Ovary (tissue), 9 donors: ENCODE results near the gene FIGN. TPM values are rescaled to one million over a fixed set of nuclear protein-coding genes. Genes with fewer than 3 reads are reported as not detected.

Experiments used
- DNase-seq, 5 donors: peaks; one replicate each; pipeline ENCODE4 v3.0.0-alpha.2; 2019 to 2020
- H3K27ac ChIP-seq, 2 donors: fragments of 200-600 bp; one replicate each; pipeline versions ENCODE4 v1.5.1 to v1.8.0; 2019 to 2022
- H3K27me3 ChIP-seq: fragments of 200-600 bp; one replicate; pipeline ENCODE4 v1.8.0; 2022
- H3K36me3 ChIP-seq: fragments of 200-600 bp; sonication (generic); one replicate; pipeline ENCODE4 v1.5.1; 2019
- H3K4me1 ChIP-seq: one replicate; pipeline ENCODE4 v1.8.1; 2013; ENCODE audit warnings: mild to moderate bottlenecking, moderate library complexity; ENCODE audit not compliant: insufficient read depth
- H3K4me3 ChIP-seq: fragments of 200-600 bp; sonication (generic); one replicate; pipeline ENCODE4 v1.5.1; 2017
- H3K9me3 ChIP-seq, 2 donors: fragments of 200-600 bp in 1 of 2; sonication (generic) in 1 of 2; one replicate each; pipeline versions ENCODE4 v1.5.1 to v1.8.1; 2013 to 2019; ENCODE audit warnings: mild to moderate bottlenecking in 1 of 2, moderate library complexity in 1 of 2
- EP300 ChIP-seq: sonication (generic); formaldehyde crosslinking; IDR thresholded peaks from one replicate; pipeline ENCODE4 v1.6.1; 2017; ENCODE audit warnings: antibody characterized with exemption
- POLR2A ChIP-seq: fragments of 450-650 bp; IDR thresholded peaks from one replicate; pipeline ENCODE4 v1.6.1; 2017; ENCODE audit warnings: antibody characterized with exemption, mild to moderate bottlenecking, moderate library complexity
- WGBS, 3 donors: extraction: QIAGEN DNeasy Blood & Tissue Kit in 1 of 3; methylation state at CpG; one replicate each; pipeline versions ENCODE4 v1.1.5 to v1.1.7; 2013 to 2017; 5-methylcytosine and 5-hydroxymethylcytosine counted together
- intact Hi-C, 4 donors: fragments of 100-400 bp; cut with DNase I; formaldehyde crosslinking; loops; one replicate each; pipeline versions ENCODE4 v1.11.0 to v1.15.1; 2022 to 2023
- polyA plus RNA-seq, 2 donors: library from polyadenylated mRNA; stranded (reverse); fragments of 200-250 nt in 1 of 2; fragments of 350-450 nt in 1 of 2; fragmentation: Illumina TruSeq in 1 of 2; extraction: RNeasy Lipid Tissue Mini Kit (QIAGEN cat#74804) in 1 of 2; gene quantifications; one replicate each; pipeline ENCODE4 v1.2.3, GENCODE V29; 2013 to 2014
- total RNA-seq, 7 donors: library from RNA; depleted of rRNA in 2 of 7; stranded (reverse); fragments of >200 nt in 2 of 7; fragmentation: NEBNext Ultra II Directional in 3 of 7; extraction: Animal tissue kit (Norgen Biotek cat#: 25700) in 3 of 7; gene quantifications; one replicate each; pipeline versions ENCODE4 v1.1.0 to v1.2.4, GENCODE V29; 2016 to 2023
- TF ChIP-seq, protein P1 (sequence below), 3 donors: fragments of 450-650 bp in 2 of 3; fragments of 200-600 bp in 1 of 3; IDR thresholded peaks; one replicate each; pipeline versions ENCODE4 v1.5.1 to v1.8.0; 2016 to 2022; ENCODE audit warnings: antibody characterized with exemption in 3 of 3, mild to moderate bottlenecking in 1 of 3
- donor health status: DM: no; HTN: no; CAD: no; lungs with moderate emphysema.
- donor health status: DM: no; HTN: no; CAD: no.
- donor health status: Bipolar disorder and iron deficiency.
- donor health status: DM: yes; HTN: yes; CAD: no.
- donor health status: DM: no; HTN: no; CAD: no.
- donor health status: DM: yes; HTN: yes; CAD: no.

Gene FIGN
- total and polyA plus RNA-seq, 9 donors, result 2.4 to 15.5 (median 8.9) TPM

DNA sequence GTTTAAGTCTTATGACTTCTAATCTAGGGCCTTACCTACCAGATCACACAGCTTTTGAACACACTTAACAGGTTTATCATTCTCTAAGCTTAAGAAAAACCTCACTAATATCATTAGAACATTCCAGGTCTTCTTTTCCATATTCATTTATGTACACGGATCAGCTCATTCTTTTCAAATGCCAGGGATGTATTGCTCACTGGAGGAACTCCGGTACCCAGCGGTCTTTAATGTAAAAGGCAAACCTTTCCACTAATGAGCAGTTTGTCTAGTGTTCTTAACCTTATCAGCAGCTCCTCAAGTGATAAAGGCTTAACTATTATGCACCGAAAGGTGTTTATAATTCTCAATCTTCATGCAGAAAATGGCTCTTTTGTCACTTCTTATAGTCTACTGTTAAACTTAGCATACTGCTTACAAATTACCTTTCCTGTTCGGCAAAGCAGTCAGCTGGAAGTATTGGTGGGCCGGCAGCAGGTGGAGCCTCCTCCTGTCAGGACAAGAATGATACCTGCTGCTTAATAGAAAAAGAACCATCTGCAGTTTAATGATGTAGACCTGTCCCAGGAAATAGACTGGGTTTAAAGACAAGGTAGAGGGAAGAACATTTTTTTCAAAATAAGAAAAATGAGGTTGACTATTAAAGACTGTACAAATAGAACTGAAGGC, 142.7 kb downstream of the FIGN start:
- no peak for DNase-seq
- Histone ChIP-seq H3K27me3 (no peaks in the 10 kb centered on the region), H3K4me1 (peaks cover 2% of the 10 kb centered on the region), H3K4me3 (no peak overlapping the region), H3K27ac (no peak overlapping the region), H3K36me3 (no peaks in the 10 kb centered on the region), H3K9me3 (no peaks in the 10 kb centered on the region)
- intact Hi-C loops, result no loop called here
- 77 to 84% (median 78%) methylated on average over 6 of the region's 6 CpGs for WGBS, 3 donors
- TF ChIP-seq EP300 (no peak), POLR2A (no peak)
- TF ChIP-seq, protein P1, sequence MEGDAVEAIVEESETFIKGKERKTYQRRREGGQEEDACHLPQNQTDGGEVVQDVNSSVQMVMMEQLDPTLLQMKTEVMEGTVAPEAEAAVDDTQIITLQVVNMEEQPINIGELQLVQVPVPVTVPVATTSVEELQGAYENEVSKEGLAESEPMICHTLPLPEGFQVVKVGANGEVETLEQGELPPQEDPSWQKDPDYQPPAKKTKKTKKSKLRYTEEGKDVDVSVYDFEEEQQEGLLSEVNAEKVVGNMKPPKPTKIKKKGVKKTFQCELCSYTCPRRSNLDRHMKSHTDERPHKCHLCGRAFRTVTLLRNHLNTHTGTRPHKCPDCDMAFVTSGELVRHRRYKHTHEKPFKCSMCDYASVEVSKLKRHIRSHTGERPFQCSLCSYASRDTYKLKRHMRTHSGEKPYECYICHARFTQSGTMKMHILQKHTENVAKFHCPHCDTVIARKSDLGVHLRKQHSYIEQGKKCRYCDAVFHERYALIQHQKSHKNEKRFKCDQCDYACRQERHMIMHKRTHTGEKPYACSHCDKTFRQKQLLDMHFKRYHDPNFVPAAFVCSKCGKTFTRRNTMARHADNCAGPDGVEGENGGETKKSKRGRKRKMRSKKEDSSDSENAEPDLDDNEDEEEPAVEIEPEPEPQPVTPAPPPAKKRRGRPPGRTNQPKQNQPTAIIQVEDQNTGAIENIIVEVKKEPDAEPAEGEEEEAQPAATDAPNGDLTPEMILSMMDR (IDR thresholded peaks at IDR 0.05), result no peak

DNA sequence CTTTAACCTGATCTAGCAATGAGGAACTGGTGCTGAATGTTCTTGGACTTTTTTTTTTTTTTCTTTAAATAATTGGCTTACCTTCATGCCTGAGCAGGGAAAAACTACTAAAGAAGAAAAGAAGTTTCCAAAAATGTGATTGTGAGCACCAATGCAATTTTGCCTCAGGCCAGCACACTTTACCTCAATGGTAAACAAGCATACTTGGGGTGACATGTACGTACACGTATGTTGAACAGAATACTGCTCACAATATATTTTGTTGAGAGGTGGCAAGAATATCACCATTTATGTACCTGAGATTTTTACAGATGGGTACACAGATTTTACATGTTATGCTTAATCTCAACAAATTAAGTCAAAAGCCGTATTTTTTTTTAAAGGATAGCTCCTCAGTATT, 144.3 kb downstream of the FIGN start:
- DNase-seq, result no peak
- 91 to 96% (median 94%) methylated on average over 3 of the region's 3 CpGs for WGBS, 3 donors
- Histone ChIP-seq H3K4me1 (peaks cover 2% of the 10 kb centered on the region), H3K27me3 (no peaks in the 10 kb centered on the region), H3K27ac (no peak overlapping the region), H3K36me3 (no peaks in the 10 kb centered on the region), H3K9me3 (no peaks in the 10 kb centered on the region), H3K4me3 (no peak overlapping the region)
- TF ChIP-seq, protein P1 (IDR thresholded peaks at IDR 0.05), result no peak
- TF ChIP-seq EP300, result no peak
- no peak for TF ChIP-seq POLR2A
- intact Hi-C loops, result no loop called here

DNA sequence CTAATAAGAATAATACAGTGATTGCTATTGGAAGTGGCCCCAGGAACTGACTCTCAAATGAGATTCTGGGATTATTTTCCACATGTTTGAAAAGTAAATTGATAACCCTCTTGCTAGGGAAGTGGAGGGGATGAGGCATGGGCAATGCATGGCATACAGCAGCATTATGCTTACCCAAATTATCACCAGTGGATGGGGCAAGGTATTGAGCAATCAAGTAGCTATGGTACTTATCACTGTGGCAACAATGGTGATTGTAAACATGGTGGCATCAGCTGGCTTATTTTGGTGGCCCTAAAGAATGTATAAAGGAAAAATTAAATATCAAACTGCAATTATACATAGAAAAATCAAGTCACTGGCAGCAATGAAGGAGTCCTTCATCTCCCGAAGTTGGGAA, 155.1 kb downstream of the FIGN start:
- no peak for TF ChIP-seq POLR2A
- TF ChIP-seq, protein P1 (IDR thresholded peaks at IDR 0.05), result no peak
- no peak for TF ChIP-seq EP300
- Histone ChIP-seq H3K27me3 (no peaks in the 10 kb centered on the region), H3K27ac (no peak overlapping the region), H3K9me3 (no peaks in the 10 kb centered on the region), H3K4me3 (no peak overlapping the region), H3K36me3 (no peaks in the 10 kb centered on the region), H3K4me1 (no peaks in the 10 kb centered on the region)
- intact Hi-C loops, result no loop called here
- DNase-seq, result no peak
- 81 to 89% (median 88%) methylated on average over 1 of the region's 1 CpG for WGBS, 3 donors

DNA sequence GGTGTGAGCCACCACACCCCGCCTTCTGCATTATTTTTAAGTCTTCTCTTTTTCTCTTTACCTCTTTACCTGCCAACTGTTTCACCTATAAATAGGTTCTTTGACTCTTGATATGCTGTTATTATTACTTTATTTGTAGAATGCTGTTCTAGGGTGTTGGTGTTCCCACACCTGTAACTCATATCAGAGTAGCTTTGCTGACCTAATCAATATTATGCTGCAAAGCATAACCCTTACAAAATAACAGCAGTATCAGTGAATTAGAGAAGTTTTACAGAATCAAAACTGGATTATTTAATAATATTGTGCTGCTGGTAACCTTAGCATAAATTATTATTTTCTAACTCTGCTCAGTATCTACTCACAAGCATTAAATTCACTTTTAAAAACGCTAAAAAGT, 161.5 kb downstream of the FIGN start:
- no peaks in the 10 kb centered on the region for H3K4me1 ChIP-seq
- DNase-seq, result no peak
- no peaks in the 10 kb centered on the region for H3K27me3 ChIP-seq
- WGBS, 3 donors, result 67 to 92% (median 91%) methylated on average over 2 of the region's 2 CpGs
- H3K27ac ChIP-seq, result no peak overlapping the region
- H3K9me3 ChIP-seq, result no peaks in the 10 kb centered on the region
- H3K36me3 ChIP-seq, result no peaks in the 10 kb centered on the region
- TF ChIP-seq POLR2A, result no peak
- no peak for TF ChIP-seq EP300
- TF ChIP-seq, protein P1 (IDR thresholded peaks at IDR 0.05), result no peak
- intact Hi-C loops, result no loop called here
- H3K4me3 ChIP-seq, result no peak overlapping the region
